Activated CD4-positive, CD25-positive, alpha-beta regulatory T cell treated with anti-CD3 and anti-CD28 coated beads, Interleukin-2, amount 50 U/mL, for 24 hours (primary cell): ENCODE measurements around the gene CGB7.
A peak's percentile ranks its signal among the peaks of the same experiment; 100 is the strongest.
"Not testable (repeated sequence)": the region's sequence is repeated elsewhere in the genome, so short reads cannot be mapped to it uniquely, and the experiment has no call there.

Experiments used
- ATAC-seq, 2 donors: fragments of 150-1000 bp; cut with Tn5 transposase; one replicate each; pipeline ENCODE4 v1.10.0; 2021; ENCODE audit warnings: mild to moderate bottlenecking in 1 of 2, moderate library complexity in 1 of 2

The CGB7 gene

GRCh38 chr19:49073514-49074378, 16.2 kb upstream of the CGB7 start:
- ATAC-seq: no peak

- peak in 1 of 2 donors; percentile 13 for ATAC-seq
Observed at GRCh38 chr19:49071860-49072547, 14.5 kb upstream of the CGB7 start.

GRCh38 chr19:49070416-49070815, 12.9 kb upstream of the CGB7 start:
- ATAC-seq: no peak

- ATAC-seq: no peak
Observed at GRCh38 chr19:49069026-49069425, 11.5 kb upstream of the CGB7 start.

- ATAC-seq: no peak
Observed at GRCh38 chr19:49067554-49067953, 10.0 kb upstream of the CGB7 start.

GRCh38 chr19:49065905-49066512, 8.5 kb upstream of the CGB7 start:
- no peak for ATAC-seq

- ATAC-seq: peak in 1 of 2 donors; percentile 27
Observed at GRCh38 chr19:49064768-49065611, 7.4 kb upstream of the CGB7 start, which contains the start of gene NTF4. NTF4 (minus strand) TSS chr19:49064818; CDS start chr19:49061997, 2,821 bp downstream.

GRCh38 chr19:49064029-49064629, 6.6 kb upstream of the CGB7 start:
- no peak for ATAC-seq

GRCh38 chr19:49061445-49061844, 3.9 kb upstream of the CGB7 start:
- no peak for ATAC-seq

- ATAC-seq: no peak
Observed at GRCh38 chr19:49061000-49061399, 3.5 kb upstream of the CGB7 start.

- no peak for ATAC-seq
Observed at GRCh38 chr19:49059053-49059452, 1.5 kb upstream of the CGB7 start.

- no peak for ATAC-seq
Observed at GRCh38 chr19:49058562-49058961, 1.0 kb upstream of the CGB7 start.

GRCh38 chr19:49056902-49057596, 500 bp downstream of the CGB7 start:
- ATAC-seq: not testable (repeated sequence)

- ATAC-seq: peak; percentile 79 to 84
Observed at GRCh38 chr19:49056101-49056901, 1.2 kb downstream of the CGB7 start.

- not testable (repeated sequence) for ATAC-seq
Observed at GRCh38 chr19:49050376-49051033, 7.0 kb downstream of the CGB7 start.

- ATAC-seq: not testable (repeated sequence)
Observed at GRCh38 chr19:49049834-49050233, 7.7 kb downstream of the CGB7 start.

- not testable (repeated sequence) for ATAC-seq
Observed at GRCh38 chr19:49049011-49049410, 8.5 kb downstream of the CGB7 start, which contains the start of gene CGB8. CGB8 (minus strand) TSS chr19:49049111; CDS start chr19:49048739, 372 bp downstream.

GRCh38 chr19:49043548-49043947, 14.0 kb downstream of the CGB7 start, which contains the start of gene CGB5:
CGB5 (plus strand) TSS chr19:49043848; CDS start chr19:49044210, 362 bp downstream.
- ATAC-seq: not testable (repeated sequence)

GRCh38 chr19:49042666-49043065, 14.9 kb downstream of the CGB7 start:
- not testable (repeated sequence) for ATAC-seq

- no peak for ATAC-seq
Observed at GRCh38 chr19:49042177-49042576, 15.4 kb downstream of the CGB7 start.
